Naive thymus-derived CD4-positive, alpha-beta T cell (primary cell): ENCODE measurements around the gene TMEM123. TPM values are rescaled to one million over a fixed set of nuclear protein-coding genes. Genes with fewer than 3 reads are reported as not detected.
A peak's percentile ranks its signal among the peaks of the same experiment; 100 is the strongest.

Experiments
- ATAC-seq: fragments of 150-1000 bp; cut with Tn5 transposase; 2 replicates; pipeline ENCODE4 v1.10.0; 2021; ENCODE audit warnings: mild to moderate bottlenecking, moderate library complexity
- CTCF ChIA-PET: fragments of 350-600 bp; sonication (Branson Sonifier 250); formaldehyde crosslinking; loops from one replicate; lab custom pipeline; 2021; ENCODE audit warnings: antibody characterized with exemption; lab: Charles Lee
- POLR2A ChIA-PET: fragments of 350-600 bp; sonication (Branson Sonifier 250); formaldehyde crosslinking; loops from one replicate; lab custom pipeline; 2021; ENCODE audit warnings: antibody characterized with exemption, inconsistent platforms; lab: Charles Lee
- DNase-seq, 9 donors: peaks; one replicate each; pipeline versions ENCODE4 v3.0.0 to v3.0.0-alpha.2; 2020 to 2022; ENCODE audit warnings: mixed read lengths in 1 of 9
- H3K27ac ChIP-seq: one replicate; pipeline ENCODE4 v1.7.0; 2013; ENCODE audit warnings: mild to moderate bottlenecking, low read depth, low read length, moderate library complexity
- H3K27me3 ChIP-seq, 2 donors: one replicate each; pipeline ENCODE4 v1.7.0; 2013; ENCODE audit warnings: low read length in 2 of 2, mild to moderate bottlenecking in 2 of 2, moderate library complexity in 2 of 2; ENCODE audit not compliant: control insufficient read depth in 2 of 2, insufficient read depth in 2 of 2
- H3K36me3 ChIP-seq, 3 experiments: 1 replicate in 2 of 3; 2 replicates in 1 of 3; pipeline ENCODE4 v1.7.0; 2013; ENCODE audit warnings: low read length in 3 of 3, mild to moderate bottlenecking in 3 of 3, moderate library complexity in 1 of 3; ENCODE audit not compliant: insufficient read depth in 3 of 3, control insufficient read depth in 2 of 3
- H3K4me1 ChIP-seq, 2 donors: one replicate each; pipeline ENCODE4 v1.7.0; 2013; ENCODE audit warnings: low read length in 2 of 2, mild to moderate bottlenecking in 2 of 2, moderate library complexity in 1 of 2; ENCODE audit not compliant: control insufficient read depth in 2 of 2, insufficient read depth in 2 of 2
- H3K4me3 ChIP-seq: 2 replicates; pipeline ENCODE4 v1.7.0; 2013; ENCODE audit warnings: mild to moderate bottlenecking, low read length
- H3K9me3 ChIP-seq, 3 experiments: 1 replicate in 2 of 3; 2 replicates in 1 of 3; pipeline ENCODE4 v1.7.0; 2013; ENCODE audit warnings: low read length in 3 of 3; ENCODE audit not compliant: control insufficient read depth in 2 of 3
- H3K27ac Mint-ChIP-seq, 9 donors: one replicate each; pipeline ENCODE4 v1.8.0; 2020 to 2022; ENCODE audit warnings: mixed read lengths in 9 of 9, mild to moderate bottlenecking in 8 of 9, moderate library complexity in 5 of 9, inconsistent platforms in 2 of 9
- H3K27me3 Mint-ChIP-seq, 5 donors: one replicate each; pipeline ENCODE4 v1.8.0; 2021 to 2022; ENCODE audit warnings: mixed read lengths in 5 of 5, mild to moderate bottlenecking in 1 of 5
- H3K36me3 Mint-ChIP-seq, 5 donors: one replicate each; pipeline ENCODE4 v1.8.0; 2020 to 2022; ENCODE audit warnings: mixed read lengths in 5 of 5, mild to moderate bottlenecking in 3 of 5, inconsistent platforms in 1 of 5
- H3K4me1 Mint-ChIP-seq, 7 donors: one replicate each; pipeline ENCODE4 v1.8.0; 2020 to 2022; ENCODE audit warnings: mixed read lengths in 7 of 7, mild to moderate bottlenecking in 3 of 7, inconsistent platforms in 1 of 7
- H3K4me3 Mint-ChIP-seq, 10 donors: one replicate each; pipeline ENCODE4 v1.8.0; 2020 to 2022; ENCODE audit warnings: mild to moderate bottlenecking in 10 of 10, mixed read lengths in 10 of 10, moderate library complexity in 6 of 10, inconsistent platforms in 2 of 10
- H3K9me3 Mint-ChIP-seq, 11 donors: one replicate each; pipeline ENCODE4 v1.8.0; 2020 to 2022; ENCODE audit warnings: mixed read lengths in 11 of 11, mild to moderate bottlenecking in 4 of 11, inconsistent platforms in 1 of 11, moderate library complexity in 1 of 11
- intact Hi-C, 2 donors: fragments of 100-400 bp; cut with micrococcal nuclease; formaldehyde crosslinking; loops; one replicate each; pipeline ENCODE4 v1.15.1; 2023
- polyA plus RNA-seq, 2 donors: library from polyadenylated mRNA; unstranded; fragments of 300-500 nt; fragmentation: Illumina TruSeq; gene quantifications; one replicate each; pipeline ENCODE4 v1.2.3, GENCODE V29; 2021
- total RNA-seq, 6 experiments: library from RNA in 5 of 6; stranded (reverse) in 5 of 6; gene quantifications; 1 replicate in 5 of 6; 2 replicates in 1 of 6; pipeline ENCODE4 v1.2.3 and lab custom pipeline; 2021 to 2026

Gene TMEM123
- total and polyA plus RNA-seq, 7 experiments from 2014 or later, result 270 to 922 (median 485) TPM

DNA sequence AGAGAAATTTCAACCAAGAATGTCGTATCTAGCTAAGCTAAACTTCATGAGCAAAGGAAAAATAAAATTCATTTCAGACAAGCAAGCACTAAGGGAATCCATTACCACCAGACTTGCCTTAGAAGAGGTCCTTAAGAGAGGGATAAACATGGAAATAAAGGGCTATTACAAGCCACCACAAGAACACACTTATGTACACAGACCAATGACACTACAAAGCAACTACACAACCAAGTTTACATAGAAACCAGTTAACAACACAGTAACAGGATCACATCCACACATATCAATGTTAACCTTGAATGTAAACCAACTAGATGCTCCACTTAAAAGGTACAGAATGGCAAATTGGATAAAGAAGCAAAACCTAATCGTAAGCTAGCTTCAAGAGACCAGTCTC is 38.0 kb downstream of the TMEM123 start:
- Mint-ChIP-seq H3K9me3 (peaks cover 0 to 13% (median 2%) of the 10 kb centered on the region in 11 donors), H3K27me3 (no peaks in the 10 kb centered on the region), H3K4me1 (peaks cover 67 to 100% (median 93%) of the 10 kb centered on the region in 7 donors), H3K27ac (peak overlapping the region; percentile 63 to 97 (median 89)), H3K36me3 (peaks cover 0 to 55% (median 33%) of the 10 kb centered on the region in 5 donors), H3K4me3 (peak overlapping the region; percentile 35 to 89 (median 80))
- intact Hi-C loops, result loop anchor here in 1 of 2 donors (2.0 kb wide), 1 partner anchor 16 kb away; no protein-coding TSS in a partner anchor
- Histone ChIP-seq H3K9me3 (no peaks in the 10 kb centered on the region), H3K27ac (peak overlapping the region; percentile 37), H3K4me3 (peak overlapping the region; percentile 34), H3K4me1 (peaks cover 30 to 72% of the 10 kb centered on the region in 2 donors), H3K27me3 (no peaks in the 10 kb centered on the region), H3K36me3 (peaks cover 0 to 7% (median 0%) of the 10 kb centered on the region in 3 experiments)
- POLR2A ChIA-PET, result interaction anchor here (0.6 to 3.5 kb wide), 2 partner anchors 9 to 37 kb away, joined by 4 to 13 read pairs; no protein-coding TSS in a partner anchor
- no peak for ATAC-seq
- CTCF ChIA-PET, result interaction anchor here (0.9 to 1.8 kb wide), 3 partner anchors 9 to 37 kb away, joined by 3 to 6 read pairs (median 3); no protein-coding TSS in a partner anchor
- no peak for DNase-seq

DNA sequence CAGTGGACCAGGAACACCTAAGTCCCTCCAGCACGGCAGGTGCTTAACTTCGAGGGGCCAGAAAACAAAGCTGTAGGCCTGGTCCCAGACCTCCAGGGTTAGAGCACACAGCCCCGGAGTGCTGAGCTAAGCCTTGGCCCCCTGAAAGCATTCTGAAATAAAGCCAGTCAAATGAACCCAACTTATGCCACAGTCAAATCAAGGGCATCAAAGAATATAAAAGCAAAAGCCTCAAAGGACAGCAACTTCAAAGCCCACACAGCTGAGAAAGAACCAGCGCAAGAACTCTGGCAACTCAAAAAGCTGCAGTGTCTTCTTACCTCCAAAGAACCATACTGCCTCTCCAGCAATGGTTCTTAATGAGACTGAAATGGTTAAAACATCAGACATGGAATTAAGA is 39.1 kb downstream of the TMEM123 start:
- peaks cover 0 to 7% (median 0%) of the 10 kb centered on the region in 3 experiments for H3K36me3 ChIP-seq
- H3K27me3 ChIP-seq, result no peaks in the 10 kb centered on the region
- Mint-ChIP-seq H3K4me3 (peak overlapping the region; percentile 35 to 89 (median 80)), H3K36me3 (peaks cover 0 to 48% (median 30%) of the 10 kb centered on the region in 5 donors), H3K4me1 (peaks cover 66 to 99% (median 92%) of the 10 kb centered on the region in 7 donors), H3K9me3 (peaks cover 0 to 9% (median 2%) of the 10 kb centered on the region in 11 donors), H3K27me3 (no peaks in the 10 kb centered on the region), H3K27ac (peak overlapping the region in 8 of 9 donors; percentile 76 to 97 (median 90))
- ChIA-PET CTCF (interaction anchor here (1.0 to 1.8 kb wide), 4 partner anchors 10 to 82 kb away, joined by 3 to 6 read pairs (median 3); no protein-coding TSS in a partner anchor), POLR2A (interaction anchor here (0.7 to 3.5 kb wide), 6 partner anchors 9 to 38 kb away, joined by 3 to 13 read pairs (median 4); no protein-coding TSS in a partner anchor)
- ATAC-seq (peak; percentile 57), DNase-seq (peak in 7 of 9 donors; percentile 38 to 63 (median 53))
- H3K4me3 ChIP-seq, result peak overlapping the region; percentile 41
- H3K27ac ChIP-seq, result peak overlapping the region; percentile 37
- H3K4me1 ChIP-seq, result peaks cover 30 to 71% of the 10 kb centered on the region in 2 donors
- no peaks in the 10 kb centered on the region for H3K9me3 ChIP-seq
- intact Hi-C loops, result loop anchor here in 1 of 2 donors (1.0 kb wide), 3 partner anchors 11 to 82 kb away; no protein-coding TSS in a partner anchor

- no peaks in the 10 kb centered on the region for H3K9me3 ChIP-seq
- CTCF ChIA-PET, result interaction anchor here (0.7 to 1.0 kb wide), 2 partner anchors 13 to 18 kb away, joined by 4 to 5 read pairs; no protein-coding TSS in a partner anchor
- Mint-ChIP-seq H3K9me3 (peaks cover 0 to 2% (median 0%) of the 10 kb centered on the region in 11 donors), H3K36me3 (peaks cover 0 to 40% (median 25%) of the 10 kb centered on the region in 5 donors), H3K4me3 (peak overlapping the region in 7 of 10 donors; percentile 10 to 76 (median 32)), H3K4me1 (peaks cover 69 to 99% (median 91%) of the 10 kb centered on the region in 7 donors), H3K27ac (peak overlapping the region in 8 of 9 donors; percentile 6 to 93 (median 52)), H3K27me3 (no peaks in the 10 kb centered on the region)
- H3K4me3 ChIP-seq, result no peak overlapping the region
- peaks cover 0 to 9% (median 0%) of the 10 kb centered on the region in 3 experiments for H3K36me3 ChIP-seq
- H3K4me1 ChIP-seq, result peaks cover 20 to 72% of the 10 kb centered on the region in 2 donors
- POLR2A ChIA-PET, result interaction anchor here (0.6 to 2.4 kb wide), 3 partner anchors 10 to 43 kb away, joined by 3 to 5 read pairs (median 5); no protein-coding TSS in a partner anchor
- H3K27me3 ChIP-seq, result no peaks in the 10 kb centered on the region
- intact Hi-C loops, result no loop called here
- no peak overlapping the region for H3K27ac ChIP-seq
- no peak for ATAC-seq
- no peak for DNase-seq
Measured at GRCh38 chr11:102411142-102411541, 41.4 kb downstream of the TMEM123 start.

GRCh38 chr11:102410382-102410784 is 42.2 kb downstream of the TMEM123 start:
- no peaks in the 10 kb centered on the region for H3K27me3 ChIP-seq
- peaks cover 70 to 99% (median 92%) of the 10 kb centered on the region in 7 donors for H3K4me1 Mint-ChIP-seq
- no peak overlapping the region for H3K27ac ChIP-seq
- no peaks in the 10 kb centered on the region for H3K27me3 Mint-ChIP-seq
- H3K27ac Mint-ChIP-seq, result peak overlapping the region; percentile 51 to 93 (median 72)
- no peak overlapping the region for H3K4me3 ChIP-seq
- no peak for ATAC-seq
- POLR2A ChIA-PET, result interaction anchor here (0.6 to 3.8 kb wide), 3 partner anchors 12 to 129 kb away, joined by 4 to 12 read pairs (median 5); no protein-coding TSS in a partner anchor
- CTCF ChIA-PET, result interaction anchor here (0.7 to 1.0 kb wide), 3 partner anchors 12 to 19 kb away, joined by 3 to 5 read pairs (median 4); no protein-coding TSS in a partner anchor
- peak overlapping the region in 6 of 10 donors; percentile 33 to 76 (median 54) for H3K4me3 Mint-ChIP-seq
- peaks cover 0 to 41% (median 29%) of the 10 kb centered on the region in 5 donors for H3K36me3 Mint-ChIP-seq
- H3K9me3 ChIP-seq, result no peaks in the 10 kb centered on the region
- H3K36me3 ChIP-seq, result peaks cover 0 to 13% (median 0%) of the 10 kb centered on the region in 3 experiments
- no peak for DNase-seq
- H3K4me1 ChIP-seq, result peaks cover 20 to 76% of the 10 kb centered on the region in 2 donors
- peaks cover 0 to 2% (median 0%) of the 10 kb centered on the region in 11 donors for H3K9me3 Mint-ChIP-seq
- intact Hi-C loops, result no loop called here

DNA sequence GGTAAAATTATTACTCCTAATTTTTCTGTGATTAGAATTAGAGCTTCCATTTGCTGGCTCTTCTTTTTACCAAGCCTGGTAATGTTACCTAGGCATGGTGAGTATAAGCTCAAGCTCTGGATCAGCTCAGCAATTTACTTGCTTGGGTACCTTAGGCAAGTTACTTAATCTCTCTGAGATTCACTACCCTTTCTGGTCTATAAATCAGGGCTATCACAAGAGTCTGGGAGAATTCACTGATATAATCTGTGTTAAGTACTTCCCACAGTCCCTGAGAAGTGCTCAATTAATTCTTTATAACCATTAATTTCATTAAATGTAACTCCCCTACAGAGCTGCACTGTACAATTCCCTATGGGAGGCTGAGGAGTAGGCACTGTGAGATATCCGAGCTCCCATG is 44.2 kb downstream of the TMEM123 start:
- ChIA-PET CTCF (interaction anchor here (1.0 to 3.6 kb wide), 3 partner anchors 13 to 70 kb away, joined by 3 to 22 read pairs (median 3); no protein-coding TSS in a partner anchor), POLR2A (interaction anchor here (0.5 to 3.8 kb wide), 6 partner anchors 10 to 43 kb away, joined by 3 to 12 read pairs (median 4); no protein-coding TSS in a partner anchor)
- ATAC-seq, result no peak
- no peak overlapping the region for H3K4me3 ChIP-seq
- peaks cover 0 to 15% (median 0%) of the 10 kb centered on the region in 3 experiments for H3K36me3 ChIP-seq
- peaks cover 59 to 99% (median 82%) of the 10 kb centered on the region in 7 donors for H3K4me1 Mint-ChIP-seq
- H3K36me3 Mint-ChIP-seq, result peaks cover 0 to 44% (median 26%) of the 10 kb centered on the region in 5 donors
- H3K27ac ChIP-seq, result no peak overlapping the region
- intact Hi-C loops, result no loop called here
- DNase-seq, result no peak
- H3K4me3 Mint-ChIP-seq, result peak overlapping the region in 7 of 10 donors; percentile 9 to 60 (median 49)
- no peaks in the 10 kb centered on the region for H3K27me3 Mint-ChIP-seq
- peaks cover 3 to 61% of the 10 kb centered on the region in 2 donors for H3K4me1 ChIP-seq
- no peaks in the 10 kb centered on the region for H3K27me3 ChIP-seq
- H3K9me3 Mint-ChIP-seq, result peaks cover 0 to 4% (median 0%) of the 10 kb centered on the region in 11 donors
- H3K9me3 ChIP-seq, result no peaks in the 10 kb centered on the region
- peak overlapping the region in 7 of 9 donors; percentile 64 to 93 (median 75) for H3K27ac Mint-ChIP-seq

GRCh38 chr11:102407901-102408300 is 44.7 kb downstream of the TMEM123 start:
- Histone ChIP-seq H3K36me3 (peaks cover 0 to 18% (median 0%) of the 10 kb centered on the region in 3 experiments), H3K27me3 (no peaks in the 10 kb centered on the region), H3K4me3 (no peak overlapping the region), H3K4me1 (peaks cover 0 to 61% of the 10 kb centered on the region in 2 donors), H3K9me3 (no peaks in the 10 kb centered on the region), H3K27ac (no peak overlapping the region)
- no peaks in the 10 kb centered on the region for H3K27me3 Mint-ChIP-seq
- peaks cover 0 to 46% (median 26%) of the 10 kb centered on the region in 5 donors for H3K36me3 Mint-ChIP-seq
- ATAC-seq (no peak), DNase-seq (no peak)
- ChIA-PET POLR2A (interaction anchor here (0.5 to 3.8 kb wide), 6 partner anchors 10 to 44 kb away, joined by 3 to 12 read pairs (median 4); no protein-coding TSS in a partner anchor), CTCF (interaction anchor here (1.0 to 3.6 kb wide), 3 partner anchors 12 to 70 kb away, joined by 3 to 22 read pairs (median 3); no protein-coding TSS in a partner anchor)
- peaks cover 0 to 4% (median 0%) of the 10 kb centered on the region in 11 donors for H3K9me3 Mint-ChIP-seq
- intact Hi-C loops, result loop anchor here in 1 of 2 donors (1.0 to 2.0 kb wide), 2 partner anchors 9 to 13 kb away; no protein-coding TSS in a partner anchor
- peaks cover 61 to 99% (median 82%) of the 10 kb centered on the region in 7 donors for H3K4me1 Mint-ChIP-seq
- H3K4me3 Mint-ChIP-seq, result peak overlapping the region in 5 of 10 donors; percentile 15 to 60 (median 41)
- H3K27ac Mint-ChIP-seq, result peak overlapping the region in 8 of 9 donors; percentile 64 to 93 (median 80)
